ENCODE data around the gene CDH5.

CDH5 gene

GRCh38 chr16:66419527-66419926, 53.0 kb downstream of the CDH5 start:
- ChIA-PET POLR2A (ENCODE audit: low non-redundant PET) (no interaction called here), CTCF (no interaction called here)
- H3K27ac ChIP-seq, result no peak overlapping the region
- no peak for DNase-seq (ENCODE audit: low spot score)
- TF ChIP-seq CTCF (conservative IDR thresholded peaks at IDR 0.05; ENCODE audit: low read depth), result no peak

GRCh38 chr16:66420396-66420795, 53.9 kb downstream of the CDH5 start:
- no peak for TF ChIP-seq CTCF (conservative IDR thresholded peaks at IDR 0.05; ENCODE audit: low read depth)
- ChIA-PET CTCF (no interaction called here), POLR2A (ENCODE audit: low non-redundant PET) (no interaction called here)
- DNase-seq (ENCODE audit: low spot score), result no peak
- H3K27ac ChIP-seq, result no peak overlapping the region

GRCh38 chr16:66421891-66422290, 55.4 kb downstream of the CDH5 start:
- CTCF ChIA-PET, result interaction anchor here (0.5 kb wide), 1 partner anchor 452 kb away, joined by 5 read pairs; no protein-coding TSS in a partner anchor

GRCh38 chr16:66422366-66422765, 55.9 kb downstream of the CDH5 start:
- no peak for DNase-seq (ENCODE audit: low spot score)
- POLR2A ChIA-PET (ENCODE audit: low non-redundant PET), result no interaction called here
- no peak for TF ChIP-seq CTCF (conservative IDR thresholded peaks at IDR 0.05; ENCODE audit: low read depth)
- no peak overlapping the region for H3K27ac ChIP-seq
- CTCF ChIA-PET, result no interaction called here

More at GRCh38 chr16:66421891-66422290, 55.4 kb downstream of the CDH5 start:
- no peak for DNase-seq (ENCODE audit: low spot score)
- no peak for TF ChIP-seq CTCF (conservative IDR thresholded peaks at IDR 0.05; ENCODE audit: low read depth)
- no peak overlapping the region for H3K27ac ChIP-seq
- POLR2A ChIA-PET (ENCODE audit: low non-redundant PET), result no interaction called here

GRCh38 chr16:66423177-66423576, 56.7 kb downstream of the CDH5 start:
- H3K27ac ChIP-seq, result no peak overlapping the region
- CTCF ChIA-PET, result no interaction called here
- POLR2A ChIA-PET (ENCODE audit: low non-redundant PET), result no interaction called here
- TF ChIP-seq CTCF (conservative IDR thresholded peaks at IDR 0.05; ENCODE audit: low read depth), result no peak
- DNase-seq (ENCODE audit: low spot score), result no peak

- DNase-seq (ENCODE audit: low spot score), result no peak
- no peak for TF ChIP-seq CTCF (conservative IDR thresholded peaks at IDR 0.05; ENCODE audit: low read depth)
- H3K27ac ChIP-seq, result no peak overlapping the region
- ChIA-PET POLR2A (ENCODE audit: low non-redundant PET) (no interaction called here), CTCF (no interaction called here)
Observed at GRCh38 chr16:66425651-66426050, 59.2 kb downstream of the CDH5 start.
